Liver (tissue), 9 donors: Measurements from ENCODE around the gene SLC38A6. TPM values are rescaled to one million over a fixed set of nuclear protein-coding genes. Genes with fewer than 3 reads are reported as not detected.

ENCODE experiments used
- DNase-seq: peaks from one replicate; pipeline ENCODE4 v3.0.0-alpha.2; 2017; ENCODE audit warnings: low spot score
- H3K27ac ChIP-seq, 2 donors: one replicate each; pipeline ENCODE4 v1.7.0; 2013; ENCODE audit warnings: inconsistent platforms in 2 of 2, low read length in 2 of 2, control low read depth in 1 of 2, low read depth in 1 of 2, mild to moderate bottlenecking in 1 of 2
- H3K27me3 ChIP-seq, 4 donors: one replicate each; pipeline versions ENCODE4 v1.6.1 to v1.7.0; 2013; ENCODE audit warnings: low read length in 3 of 4, inconsistent platforms in 1 of 4, mild to moderate bottlenecking in 1 of 4, moderate library complexity in 1 of 4; ENCODE audit not compliant: control insufficient read depth in 4 of 4, insufficient read depth in 4 of 4
- H3K36me3 ChIP-seq, 4 donors: one replicate each; pipeline versions ENCODE4 v1.6.1 to v1.7.0; 2013; ENCODE audit warnings: low read length in 3 of 4, mild to moderate bottlenecking in 3 of 4, low read depth in 1 of 4, moderate library complexity in 1 of 4; ENCODE audit not compliant: control insufficient read depth in 4 of 4, insufficient read depth in 3 of 4
- H3K4me1 ChIP-seq, 4 donors: one replicate each; pipeline versions ENCODE4 v1.6.1 to v1.7.0; 2013; ENCODE audit warnings: low read length in 3 of 4, mild to moderate bottlenecking in 3 of 4, moderate library complexity in 1 of 4; ENCODE audit not compliant: control insufficient read depth in 4 of 4, insufficient read depth in 4 of 4
- H3K4me3 ChIP-seq, 3 donors: one replicate each; pipeline versions ENCODE4 v1.6.1 to v1.7.0; 2013; ENCODE audit warnings: low read length in 3 of 3, control low read depth in 1 of 3, low read depth in 1 of 3, mild to moderate bottlenecking in 1 of 3
- H3K9ac ChIP-seq, 2 donors: one replicate each; pipeline ENCODE4 v1.7.0; 2013; ENCODE audit warnings: low read length in 2 of 2, mild to moderate bottlenecking in 2 of 2, moderate library complexity in 2 of 2, control low read depth in 1 of 2, low read depth in 1 of 2
- H3K9me3 ChIP-seq, 4 donors: one replicate each; pipeline versions ENCODE4 v1.6.1 to v1.7.0; 2013; ENCODE audit warnings: low read length in 3 of 4; ENCODE audit not compliant: control insufficient read depth in 4 of 4
- EGR1 ChIP-seq, 2 donors: IDR thresholded peaks; 2 replicates each; pipeline ENCODE4 v1.6.1; 2016 to 2018; ENCODE audit warnings: antibody characterized with exemption in 2 of 2, low read depth in 2 of 2
- FOXA1 ChIP-seq: IDR thresholded peaks from 2 replicates; pipeline ENCODE4 v1.6.1; 2016; ENCODE audit warnings: antibody characterized with exemption
- FOXA2 ChIP-seq: IDR thresholded peaks from 2 replicates; pipeline ENCODE4 v1.6.1; 2016; ENCODE audit warnings: antibody characterized with exemption
- GABPA ChIP-seq, 2 donors: IDR thresholded peaks in 1 of 2; conservative IDR thresholded peaks in 1 of 2; 2 replicates each; pipeline ENCODE4 v1.6.1; 2016; ENCODE audit warnings: antibody characterized with exemption in 2 of 2, mild to moderate bottlenecking in 1 of 2, moderate library complexity in 1 of 2
- HNF4A ChIP-seq, 2 donors: conservative IDR thresholded peaks; 2 replicates each; pipeline ENCODE4 v1.6.1; 2016; ENCODE audit warnings: antibody characterized with exemption in 2 of 2, mild to moderate bottlenecking in 2 of 2
- HNF4G ChIP-seq: IDR thresholded peaks from 2 replicates; pipeline ENCODE4 v1.6.1; 2016; ENCODE audit warnings: antibody characterized with exemption
- JUND ChIP-seq, 2 donors: IDR thresholded peaks; 2 replicates each; pipeline ENCODE4 v1.6.1; 2016; ENCODE audit warnings: antibody characterized with exemption in 2 of 2
- NR2F2 ChIP-seq: IDR thresholded peaks from 2 replicates; pipeline ENCODE4 v1.6.1; 2016; ENCODE audit warnings: antibody characterized with exemption
- RAD21 ChIP-seq, 2 donors: IDR thresholded peaks; 2 replicates each; pipeline ENCODE4 v1.6.1; 2016; ENCODE audit warnings: antibody characterized with exemption in 2 of 2, mild to moderate bottlenecking in 2 of 2
- RXRA ChIP-seq, 2 donors: IDR thresholded peaks; 2 replicates each; pipeline ENCODE4 v1.6.1; 2017 to 2018; ENCODE audit warnings: antibody characterized with exemption in 2 of 2, mild to moderate bottlenecking in 1 of 2
- SP1 ChIP-seq: IDR thresholded peaks from 2 replicates; pipeline ENCODE4 v1.6.1; 2018; ENCODE audit warnings: antibody characterized with exemption, mild to moderate bottlenecking
- TAF1 ChIP-seq: conservative IDR thresholded peaks from 2 replicates; pipeline ENCODE4 v1.6.1; 2016; ENCODE audit warnings: antibody characterized with exemption, mild to moderate bottlenecking
- YY1 ChIP-seq: IDR thresholded peaks from 2 replicates; pipeline ENCODE4 v1.6.1; 2016; ENCODE audit warnings: antibody characterized with exemption, mild to moderate bottlenecking
- ZBTB33 ChIP-seq: IDR thresholded peaks from 2 replicates; pipeline ENCODE4 v1.6.1; 2016; ENCODE audit warnings: antibody characterized with exemption
- WGBS: extraction: QIAGEN DNeasy Blood & Tissue Kit; methylation state at CpG from one replicate; pipeline ENCODE4 v1.1.7; 2013; 5-methylcytosine and 5-hydroxymethylcytosine counted together
- polyA plus RNA-seq, 2 donors: library from polyadenylated mRNA; stranded (reverse) in 1 of 2; unstranded in 1 of 2; fragments of 200-250 nt in 1 of 2; fragments of >200 nt in 1 of 2; fragmentation: Nextera tagmentation in 1 of 2; extraction: Ambion mirVana in 1 of 2; gene quantifications; one replicate each; pipeline versions ENCODE4 v1.2.1 to v1.2.3, GENCODE V29; 2013 to 2015
- total RNA-seq, 2 donors: library from RNA; depleted of rRNA; stranded (reverse); fragments of >200 nt; gene quantifications; one replicate each; pipeline ENCODE4 v1.2.3, GENCODE V29; 2014
- TF ChIP-seq, protein P1 (sequence below): IDR thresholded peaks from 2 replicates; pipeline ENCODE4 v1.6.1; 2016; ENCODE audit warnings: antibody characterized with exemption
- TF ChIP-seq, protein P2 (sequence below): IDR thresholded peaks from 2 replicates; pipeline ENCODE4 v1.6.1; 2016; ENCODE audit warnings: antibody characterized with exemption, mild to moderate bottlenecking
- TF ChIP-seq, protein P3 (sequence below): fragments of 150-350 bp; IDR thresholded peaks from 2 replicates; pipeline ENCODE4 v1.5.1; 2017; ENCODE audit warnings: improper control_type of control experiment, low read depth, low read length; ENCODE audit not compliant: missing input control
- TF ChIP-seq, protein P4 (sequence below): IDR thresholded peaks from 2 replicates; pipeline ENCODE4 v1.6.1; 2016; ENCODE audit warnings: antibody characterized with exemption
- donor health status: healthy.
- donor health status: healthy.
- donor health status: healthy.
- donor health status: healthy.
- donor health status: healthy.

Gene SLC38A6
- total and polyA plus RNA-seq, 4 donors: 2.6 to 10.6 (median 6.4) TPM

GRCh38 chr14:61080591-61081010 lies 99.6 kb downstream of the SLC38A6 start:
- DNase-seq: no peak
- WGBS: 92% methylated on average over 11 of the region's 11 CpGs
- Histone ChIP-seq H3K4me1 (no peaks in the 10 kb centered on the region), H3K9ac (no peak overlapping the region), H3K27ac (no peak overlapping the region), H3K36me3 (no peaks in the 10 kb centered on the region), H3K9me3 (no peaks in the 10 kb centered on the region), H3K27me3 (no peaks in the 10 kb centered on the region), H3K4me3 (no peak overlapping the region)
- TF ChIP-seq, protein P1, sequence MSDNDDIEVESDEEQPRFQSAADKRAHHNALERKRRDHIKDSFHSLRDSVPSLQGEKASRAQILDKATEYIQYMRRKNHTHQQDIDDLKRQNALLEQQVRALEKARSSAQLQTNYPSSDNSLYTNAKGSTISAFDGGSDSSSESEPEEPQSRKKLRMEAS: no peak
- TF ChIP-seq, protein P2, sequence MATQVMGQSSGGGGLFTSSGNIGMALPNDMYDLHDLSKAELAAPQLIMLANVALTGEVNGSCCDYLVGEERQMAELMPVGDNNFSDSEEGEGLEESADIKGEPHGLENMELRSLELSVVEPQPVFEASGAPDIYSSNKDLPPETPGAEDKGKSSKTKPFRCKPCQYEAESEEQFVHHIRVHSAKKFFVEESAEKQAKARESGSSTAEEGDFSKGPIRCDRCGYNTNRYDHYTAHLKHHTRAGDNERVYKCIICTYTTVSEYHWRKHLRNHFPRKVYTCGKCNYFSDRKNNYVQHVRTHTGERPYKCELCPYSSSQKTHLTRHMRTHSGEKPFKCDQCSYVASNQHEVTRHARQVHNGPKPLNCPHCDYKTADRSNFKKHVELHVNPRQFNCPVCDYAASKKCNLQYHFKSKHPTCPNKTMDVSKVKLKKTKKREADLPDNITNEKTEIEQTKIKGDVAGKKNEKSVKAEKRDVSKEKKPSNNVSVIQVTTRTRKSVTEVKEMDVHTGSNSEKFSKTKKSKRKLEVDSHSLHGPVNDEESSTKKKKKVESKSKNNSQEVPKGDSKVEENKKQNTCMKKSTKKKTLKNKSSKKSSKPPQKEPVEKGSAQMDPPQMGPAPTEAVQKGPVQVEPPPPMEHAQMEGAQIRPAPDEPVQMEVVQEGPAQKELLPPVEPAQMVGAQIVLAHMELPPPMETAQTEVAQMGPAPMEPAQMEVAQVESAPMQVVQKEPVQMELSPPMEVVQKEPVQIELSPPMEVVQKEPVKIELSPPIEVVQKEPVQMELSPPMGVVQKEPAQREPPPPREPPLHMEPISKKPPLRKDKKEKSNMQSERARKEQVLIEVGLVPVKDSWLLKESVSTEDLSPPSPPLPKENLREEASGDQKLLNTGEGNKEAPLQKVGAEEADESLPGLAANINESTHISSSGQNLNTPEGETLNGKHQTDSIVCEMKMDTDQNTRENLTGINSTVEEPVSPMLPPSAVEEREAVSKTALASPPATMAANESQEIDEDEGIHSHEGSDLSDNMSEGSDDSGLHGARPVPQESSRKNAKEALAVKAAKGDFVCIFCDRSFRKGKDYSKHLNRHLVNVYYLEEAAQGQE: no peak
- TF ChIP-seq TAF1 (no peak), HNF4G (no peak), FOXA2 (no peak), GABPA (IDR thresholded peaks at IDR 0.05 in 1 of 2, conservative IDR thresholded peaks at IDR 0.05 in 1 of 2) (no peak), EGR1 (IDR thresholded peaks at IDR 0.05; ENCODE audit: low read depth in 2 of 2) (no peak), FOXA1 (no peak), SP1 (no peak), RAD21 (IDR thresholded peaks at IDR 0.05) (no peak), RXRA (IDR thresholded peaks at IDR 0.05) (no peak), JUND (IDR thresholded peaks at IDR 0.05) (no peak), YY1 (no peak)
- TF ChIP-seq, protein P3, sequence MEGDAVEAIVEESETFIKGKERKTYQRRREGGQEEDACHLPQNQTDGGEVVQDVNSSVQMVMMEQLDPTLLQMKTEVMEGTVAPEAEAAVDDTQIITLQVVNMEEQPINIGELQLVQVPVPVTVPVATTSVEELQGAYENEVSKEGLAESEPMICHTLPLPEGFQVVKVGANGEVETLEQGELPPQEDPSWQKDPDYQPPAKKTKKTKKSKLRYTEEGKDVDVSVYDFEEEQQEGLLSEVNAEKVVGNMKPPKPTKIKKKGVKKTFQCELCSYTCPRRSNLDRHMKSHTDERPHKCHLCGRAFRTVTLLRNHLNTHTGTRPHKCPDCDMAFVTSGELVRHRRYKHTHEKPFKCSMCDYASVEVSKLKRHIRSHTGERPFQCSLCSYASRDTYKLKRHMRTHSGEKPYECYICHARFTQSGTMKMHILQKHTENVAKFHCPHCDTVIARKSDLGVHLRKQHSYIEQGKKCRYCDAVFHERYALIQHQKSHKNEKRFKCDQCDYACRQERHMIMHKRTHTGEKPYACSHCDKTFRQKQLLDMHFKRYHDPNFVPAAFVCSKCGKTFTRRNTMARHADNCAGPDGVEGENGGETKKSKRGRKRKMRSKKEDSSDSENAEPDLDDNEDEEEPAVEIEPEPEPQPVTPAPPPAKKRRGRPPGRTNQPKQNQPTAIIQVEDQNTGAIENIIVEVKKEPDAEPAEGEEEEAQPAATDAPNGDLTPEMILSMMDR: no peak

- no peak for DNase-seq
- no peak for TF ChIP-seq FOXA2
- TF ChIP-seq ZBTB33: no peak
- TF ChIP-seq, protein P2: no peak
- no peak for TF ChIP-seq HNF4G
- TF ChIP-seq EGR1 (IDR thresholded peaks at IDR 0.05; ENCODE audit: low read depth in 2 of 2): no peak
- TF ChIP-seq, protein P3: no peak
- TF ChIP-seq SP1: no peak
- no peak for TF ChIP-seq FOXA1
- TF ChIP-seq, protein P4, sequence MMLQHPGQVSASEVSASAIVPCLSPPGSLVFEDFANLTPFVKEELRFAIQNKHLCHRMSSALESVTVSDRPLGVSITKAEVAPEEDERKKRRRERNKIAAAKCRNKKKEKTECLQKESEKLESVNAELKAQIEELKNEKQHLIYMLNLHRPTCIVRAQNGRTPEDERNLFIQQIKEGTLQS: no peak
- TF ChIP-seq RXRA (IDR thresholded peaks at IDR 0.05): no peak
- no peak for TF ChIP-seq NR2F2
- TF ChIP-seq HNF4A (conservative IDR thresholded peaks at IDR 0.05): no peak
- TF ChIP-seq GABPA (IDR thresholded peaks at IDR 0.05 in 1 of 2, conservative IDR thresholded peaks at IDR 0.05 in 1 of 2): no peak
- TF ChIP-seq YY1: no peak
- no peak for TF ChIP-seq TAF1
Observed at GRCh38 chr14:61088081-61088480, 107.0 kb downstream of the SLC38A6 start.

More at GRCh38 chr14:61088081-61088480, 107.0 kb downstream of the SLC38A6 start:
- Histone ChIP-seq H3K9me3 (no peaks in the 10 kb centered on the region), H3K4me1 (no peaks in the 10 kb centered on the region), H3K27me3 (no peaks in the 10 kb centered on the region), H3K9ac (no peak overlapping the region), H3K36me3 (no peaks in the 10 kb centered on the region), H3K27ac (no peak overlapping the region), H3K4me3 (no peak overlapping the region)
- WGBS: 85% methylated on average over 1 of the region's 1 CpG
